HEK293 (cell line): Measurements from ENCODE around the gene SAMD14.

Source experiments
- IKZF3 ChIP-seq: fragments of 450-650 bp; IDR thresholded peaks from 2 replicates; pipeline ENCODE4 v1.5.0; 2018; ENCODE audit warnings: missing biosample characterization, mild to moderate bottlenecking, missing genetic modification characterization, moderate library complexity
- KLF1 ChIP-seq: fragments of 450-650 bp; formaldehyde crosslinking; IDR thresholded peaks from 2 replicates; pipeline ENCODE4 v1.5.1; 2016; ENCODE audit warnings: missing biosample characterization, missing genetic modification characterization
- MYNN ChIP-seq: fragments of 450-650 bp; formaldehyde crosslinking; IDR thresholded peaks from 2 replicates; pipeline ENCODE4 v1.5.1; 2016; ENCODE audit warnings: missing biosample characterization, missing genetic modification characterization, borderline replicate concordance
- PRDM1 ChIP-seq: fragments of 450-650 bp; formaldehyde crosslinking; IDR thresholded peaks from 2 replicates; pipeline ENCODE4; 2016; ENCODE audit warnings: missing biosample characterization, missing genetic modification characterization
- SP2 ChIP-seq: fragments of 450-650 bp; formaldehyde crosslinking; IDR thresholded peaks from 2 replicates; pipeline ENCODE4 v1.5.1; 2016; ENCODE audit warnings: missing biosample characterization, missing genetic modification characterization
- ZBTB21 ChIP-seq: fragments of 450-650 bp; formaldehyde crosslinking; IDR thresholded peaks from 2 replicates; pipeline ENCODE4 v1.5.1; 2017; ENCODE audit warnings: missing biosample characterization, missing genetic modification characterization
- ZNF112 ChIP-seq: fragments of 450-650 bp; formaldehyde crosslinking; IDR thresholded peaks from 2 replicates; pipeline ENCODE4 v1.5.0; 2017; ENCODE audit warnings: missing biosample characterization, missing genetic modification characterization
- ZNF121 ChIP-seq: fragments of 450-650 bp; formaldehyde crosslinking; IDR thresholded peaks from 2 replicates; pipeline ENCODE4 v1.5.1; 2016; ENCODE audit warnings: missing biosample characterization, missing genetic modification characterization
- ZNF146 ChIP-seq: fragments of 450-650 bp; formaldehyde crosslinking; IDR thresholded peaks from 2 replicates; pipeline ENCODE4 v1.5.1; 2016; ENCODE audit warnings: missing biosample characterization, missing genetic modification characterization
- ZNF174 ChIP-seq: fragments of 450-650 bp; formaldehyde crosslinking; IDR thresholded peaks from 2 replicates; pipeline ENCODE4 v1.5.0; 2017; ENCODE audit warnings: missing biosample characterization, mild to moderate bottlenecking, missing genetic modification characterization
- ZNF239 ChIP-seq: fragments of 450-650 bp; formaldehyde crosslinking; IDR thresholded peaks from 2 replicates; pipeline ENCODE4 v1.5.1; 2016; ENCODE audit warnings: missing biosample characterization, missing genetic modification characterization
- ZNF248 ChIP-seq: fragments of 450-650 bp; formaldehyde crosslinking; IDR thresholded peaks from 2 replicates; pipeline ENCODE4 v1.5.1; 2017; ENCODE audit warnings: missing biosample characterization, missing genetic modification characterization
- ZNF335 ChIP-seq: fragments of 450-650 bp; formaldehyde crosslinking; conservative IDR thresholded peaks from 2 replicates; pipeline ENCODE4 v1.5.1; 2016; ENCODE audit warnings: missing biosample characterization, missing genetic modification characterization
- ZNF423 ChIP-seq: fragments of 450-650 bp; formaldehyde crosslinking; IDR thresholded peaks from 2 replicates; pipeline ENCODE4 v1.5.1; 2016; ENCODE audit warnings: missing biosample characterization, missing genetic modification characterization
- ZNF48 ChIP-seq: fragments of 450-650 bp; formaldehyde crosslinking; IDR thresholded peaks from 2 replicates; pipeline ENCODE4 v1.5.1; 2016; ENCODE audit warnings: missing biosample characterization, missing genetic modification characterization
- ZNF629 ChIP-seq: fragments of 450-650 bp; formaldehyde crosslinking; IDR thresholded peaks from 2 replicates; pipeline ENCODE4 v1.5.1; 2017; ENCODE audit warnings: missing biosample characterization, missing genetic modification characterization
- ZNF777 ChIP-seq: fragments of 450-650 bp; formaldehyde crosslinking; IDR thresholded peaks from 2 replicates; pipeline ENCODE4 v1.5.1; 2017; ENCODE audit warnings: missing biosample characterization, missing genetic modification characterization, borderline replicate concordance
- ZSCAN16 ChIP-seq: fragments of 450-650 bp; formaldehyde crosslinking; IDR thresholded peaks from 2 replicates; pipeline ENCODE4 v1.5.1; 2016; ENCODE audit warnings: missing biosample characterization, missing genetic modification characterization
- TF ChIP-seq, protein P1 (sequence below): fragments of 450-650 bp; formaldehyde crosslinking; IDR thresholded peaks from 2 replicates; pipeline ENCODE4 v1.5.1; 2016; ENCODE audit warnings: missing biosample characterization, missing genetic modification characterization
- TF ChIP-seq, protein P2 (sequence below): fragments of 450-650 bp; formaldehyde crosslinking; IDR thresholded peaks from 2 replicates; pipeline ENCODE4 v1.5.1; 2016; ENCODE audit warnings: missing biosample characterization, missing genetic modification characterization
- TF ChIP-seq, protein P3 (sequence below): fragments of 450-650 bp; formaldehyde crosslinking; IDR thresholded peaks from 2 replicates; pipeline ENCODE4 v1.5.1; 2017; ENCODE audit warnings: missing biosample characterization, missing genetic modification characterization
- TF ChIP-seq, protein P4 (sequence below): fragments of 450-650 bp; formaldehyde crosslinking; IDR thresholded peaks from 2 replicates; pipeline ENCODE4 v1.5.1; 2016; ENCODE audit warnings: missing biosample characterization, missing genetic modification characterization
- TF ChIP-seq, protein P5 (sequence below): fragments of 450-650 bp; formaldehyde crosslinking; IDR thresholded peaks from 2 replicates; pipeline ENCODE4 v1.5.1; 2016; ENCODE audit warnings: missing biosample characterization, missing genetic modification characterization, borderline replicate concordance
- TF ChIP-seq, protein P6 (sequence below): fragments of 450-650 bp; formaldehyde crosslinking; IDR thresholded peaks from 2 replicates; pipeline ENCODE4 v1.5.1; 2016; ENCODE audit warnings: missing biosample characterization, missing genetic modification characterization

The SAMD14 gene

DNA sequence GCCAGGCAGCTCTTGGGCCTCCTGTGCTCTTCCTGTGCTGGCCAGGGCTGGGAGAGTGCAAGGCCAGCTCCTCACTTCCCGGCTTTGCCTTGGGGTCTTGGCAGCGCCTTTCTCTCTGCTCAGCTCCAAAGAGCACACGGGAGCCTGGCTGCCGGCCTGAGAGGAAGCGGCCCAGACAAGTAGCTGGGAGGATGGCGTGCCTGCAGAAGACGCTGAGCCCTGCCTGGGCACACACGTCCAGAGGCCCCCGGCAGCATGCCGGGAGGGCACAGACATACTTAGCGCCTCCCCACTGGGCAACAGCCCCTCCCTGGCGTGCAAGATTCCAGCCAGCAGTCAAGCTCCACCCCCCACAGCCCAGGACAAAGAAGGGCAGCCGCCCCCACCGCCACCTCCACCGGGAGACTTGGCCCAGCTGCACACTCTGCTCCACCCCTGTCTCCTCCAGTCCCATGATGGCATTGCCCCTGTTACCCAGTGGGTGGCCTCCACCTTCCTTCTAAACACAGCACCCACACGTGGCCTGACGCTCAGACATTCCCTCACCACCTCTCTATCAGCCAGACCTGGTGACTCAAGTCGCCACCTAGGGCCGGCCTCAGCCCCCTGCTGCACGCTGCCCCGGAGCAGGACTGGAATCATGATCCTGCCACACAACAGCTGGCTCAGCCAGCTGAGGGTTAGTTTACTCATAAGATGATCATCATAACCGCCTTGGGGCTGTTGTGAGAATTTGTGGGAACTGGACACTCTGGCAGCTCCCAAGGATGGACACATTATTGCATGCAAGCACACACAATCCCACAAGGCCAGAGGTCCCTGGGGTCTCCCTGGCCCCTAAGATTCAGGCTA lies 48.2 kb upstream of the SAMD14 start (continued):
- TF ChIP-seq, protein P1, sequence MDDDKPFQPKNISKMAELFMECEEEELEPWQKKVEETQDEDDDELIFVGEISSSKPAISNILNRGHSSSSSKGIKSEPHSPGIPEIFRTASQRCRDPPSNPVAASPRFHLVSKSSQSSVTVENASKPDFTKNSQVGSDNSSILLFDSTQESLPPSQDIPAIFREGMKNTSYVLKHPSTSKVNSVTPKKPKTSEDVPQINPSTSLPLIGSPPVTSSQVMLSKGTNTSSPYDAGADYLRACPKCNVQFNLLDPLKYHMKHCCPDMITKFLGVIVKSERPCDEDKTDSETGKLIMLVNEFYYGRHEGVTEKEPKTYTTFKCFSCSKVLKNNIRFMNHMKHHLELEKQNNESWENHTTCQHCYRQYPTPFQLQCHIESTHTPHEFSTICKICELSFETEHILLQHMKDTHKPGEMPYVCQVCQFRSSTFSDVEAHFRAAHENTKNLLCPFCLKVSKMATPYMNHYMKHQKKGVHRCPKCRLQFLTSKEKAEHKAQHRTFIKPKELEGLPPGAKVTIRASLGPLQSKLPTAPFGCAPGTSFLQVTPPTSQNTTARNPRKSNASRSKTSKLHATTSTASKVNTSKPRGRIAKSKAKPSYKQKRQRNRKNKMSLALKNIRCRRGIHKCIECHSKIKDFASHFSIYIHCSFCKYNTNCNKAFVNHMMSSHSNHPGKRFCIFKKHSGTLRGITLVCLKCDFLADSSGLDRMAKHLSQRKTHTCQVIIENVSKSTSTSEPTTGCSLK (tag by site-specific recombination), result no peak
- no peak for TF ChIP-seq ZNF777 (tag by site-specific recombination)
- TF ChIP-seq, protein P2, sequence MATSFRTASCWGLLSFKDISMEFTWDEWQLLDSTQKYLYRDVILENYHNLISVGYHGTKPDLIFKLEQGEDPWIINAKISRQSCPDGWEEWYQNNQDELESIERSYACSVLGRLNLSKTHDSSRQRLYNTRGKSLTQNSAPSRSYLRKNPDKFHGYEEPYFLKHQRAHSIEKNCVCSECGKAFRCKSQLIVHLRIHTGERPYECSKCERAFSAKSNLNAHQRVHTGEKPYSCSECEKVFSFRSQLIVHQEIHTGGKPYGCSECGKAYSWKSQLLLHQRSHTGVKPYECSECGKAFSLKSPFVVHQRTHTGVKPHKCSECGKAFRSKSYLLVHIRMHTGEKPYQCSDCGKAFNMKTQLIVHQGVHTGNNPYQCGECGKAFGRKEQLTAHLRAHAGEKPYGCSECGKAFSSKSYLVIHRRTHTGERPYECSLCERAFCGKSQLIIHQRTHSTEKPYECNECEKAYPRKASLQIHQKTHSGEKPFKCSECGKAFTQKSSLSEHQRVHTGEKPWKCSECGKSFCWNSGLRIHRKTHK (tag by site-specific recombination), result no peak
- TF ChIP-seq ZNF174 (tag by site-specific recombination), result no peak
- peak; percentile 95 for TF ChIP-seq KLF1 (tag by site-specific recombination)
- TF ChIP-seq, protein P3, sequence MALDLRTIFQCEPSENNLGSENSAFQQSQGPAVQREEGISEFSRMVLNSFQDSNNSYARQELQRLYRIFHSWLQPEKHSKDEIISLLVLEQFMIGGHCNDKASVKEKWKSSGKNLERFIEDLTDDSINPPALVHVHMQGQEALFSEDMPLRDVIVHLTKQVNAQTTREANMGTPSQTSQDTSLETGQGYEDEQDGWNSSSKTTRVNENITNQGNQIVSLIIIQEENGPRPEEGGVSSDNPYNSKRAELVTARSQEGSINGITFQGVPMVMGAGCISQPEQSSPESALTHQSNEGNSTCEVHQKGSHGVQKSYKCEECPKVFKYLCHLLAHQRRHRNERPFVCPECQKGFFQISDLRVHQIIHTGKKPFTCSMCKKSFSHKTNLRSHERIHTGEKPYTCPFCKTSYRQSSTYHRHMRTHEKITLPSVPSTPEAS, result peak; percentile 56; the same call in 1 of the 2 replicates
- no peak for TF ChIP-seq PRDM1 (tag by site-specific recombination)
- TF ChIP-seq ZNF48 (tag by site-specific recombination), result no peak
- peak; percentile 85 for TF ChIP-seq ZNF423 (tag by site-specific recombination)
- no peak for TF ChIP-seq ZNF239 (tag by site-specific recombination)
- TF ChIP-seq, protein P4, sequence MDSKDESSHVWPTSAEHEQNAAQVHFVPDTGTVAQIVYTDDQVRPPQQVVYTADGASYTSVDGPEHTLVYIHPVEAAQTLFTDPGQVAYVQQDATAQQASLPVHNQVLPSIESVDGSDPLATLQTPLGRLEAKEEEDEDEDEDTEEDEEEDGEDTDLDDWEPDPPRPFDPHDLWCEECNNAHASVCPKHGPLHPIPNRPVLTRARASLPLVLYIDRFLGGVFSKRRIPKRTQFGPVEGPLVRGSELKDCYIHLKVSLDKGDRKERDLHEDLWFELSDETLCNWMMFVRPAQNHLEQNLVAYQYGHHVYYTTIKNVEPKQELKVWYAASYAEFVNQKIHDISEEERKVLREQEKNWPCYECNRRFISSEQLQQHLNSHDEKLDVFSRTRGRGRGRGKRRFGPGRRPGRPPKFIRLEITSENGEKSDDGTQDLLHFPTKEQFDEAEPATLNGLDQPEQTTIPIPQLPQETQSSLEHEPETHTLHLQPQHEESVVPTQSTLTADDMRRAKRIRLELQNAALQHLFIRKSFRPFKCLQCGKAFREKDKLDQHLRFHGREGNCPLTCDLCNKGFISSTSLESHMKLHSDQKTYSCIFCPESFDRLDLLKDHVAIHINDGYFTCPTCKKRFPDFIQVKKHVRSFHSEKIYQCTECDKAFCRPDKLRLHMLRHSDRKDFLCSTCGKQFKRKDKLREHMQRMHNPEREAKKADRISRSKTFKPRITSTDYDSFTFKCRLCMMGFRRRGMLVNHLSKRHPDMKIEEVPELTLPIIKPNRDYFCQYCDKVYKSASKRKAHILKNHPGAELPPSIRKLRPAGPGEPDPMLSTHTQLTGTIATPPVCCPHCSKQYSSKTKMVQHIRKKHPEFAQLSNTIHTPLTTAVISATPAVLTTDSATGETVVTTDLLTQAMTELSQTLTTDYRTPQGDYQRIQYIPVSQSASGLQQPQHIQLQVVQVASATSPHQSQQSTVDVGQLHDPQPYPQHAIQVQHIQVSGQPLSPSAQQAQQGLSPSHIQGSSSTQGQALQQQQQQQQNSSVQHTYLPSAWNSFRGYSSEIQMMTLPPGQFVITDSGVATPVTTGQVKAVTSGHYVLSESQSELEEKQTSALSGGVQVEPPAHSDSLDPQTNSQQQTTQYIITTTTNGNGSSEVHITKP (tag by site-specific recombination), result peak; percentile 81
- TF ChIP-seq, protein P5, sequence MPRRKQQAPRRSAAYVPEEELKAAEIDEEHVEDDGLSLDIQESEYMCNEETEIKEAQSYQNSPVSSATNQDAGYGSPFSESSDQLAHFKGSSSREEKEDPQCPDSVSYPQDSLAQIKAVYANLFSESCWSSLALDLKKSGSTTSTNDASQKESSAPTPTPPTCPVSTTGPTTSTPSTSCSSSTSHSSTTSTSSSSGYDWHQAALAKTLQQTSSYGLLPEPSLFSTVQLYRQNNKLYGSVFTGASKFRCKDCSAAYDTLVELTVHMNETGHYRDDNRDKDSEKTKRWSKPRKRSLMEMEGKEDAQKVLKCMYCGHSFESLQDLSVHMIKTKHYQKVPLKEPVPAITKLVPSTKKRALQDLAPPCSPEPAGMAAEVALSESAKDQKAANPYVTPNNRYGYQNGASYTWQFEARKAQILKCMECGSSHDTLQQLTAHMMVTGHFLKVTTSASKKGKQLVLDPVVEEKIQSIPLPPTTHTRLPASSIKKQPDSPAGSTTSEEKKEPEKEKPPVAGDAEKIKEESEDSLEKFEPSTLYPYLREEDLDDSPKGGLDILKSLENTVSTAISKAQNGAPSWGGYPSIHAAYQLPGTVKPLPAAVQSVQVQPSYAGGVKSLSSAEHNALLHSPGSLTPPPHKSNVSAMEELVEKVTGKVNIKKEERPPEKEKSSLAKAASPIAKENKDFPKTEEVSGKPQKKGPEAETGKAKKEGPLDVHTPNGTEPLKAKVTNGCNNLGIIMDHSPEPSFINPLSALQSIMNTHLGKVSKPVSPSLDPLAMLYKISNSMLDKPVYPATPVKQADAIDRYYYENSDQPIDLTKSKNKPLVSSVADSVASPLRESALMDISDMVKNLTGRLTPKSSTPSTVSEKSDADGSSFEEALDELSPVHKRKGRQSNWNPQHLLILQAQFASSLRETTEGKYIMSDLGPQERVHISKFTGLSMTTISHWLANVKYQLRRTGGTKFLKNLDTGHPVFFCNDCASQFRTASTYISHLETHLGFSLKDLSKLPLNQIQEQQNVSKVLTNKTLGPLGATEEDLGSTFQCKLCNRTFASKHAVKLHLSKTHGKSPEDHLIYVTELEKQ (tag by site-specific recombination), result no peak
- TF ChIP-seq ZNF335 (tag by site-specific recombination), result peak; percentile 89
- no peak for TF ChIP-seq ZNF112
- no peak for TF ChIP-seq ZSCAN16 (tag by site-specific recombination)
- TF ChIP-seq ZNF121 (tag by site-specific recombination), result peak; percentile 99
- TF ChIP-seq ZBTB21, result 0 out of 2 replicates have a peak, but pooled peaks have one; percentile 1
- no peak for TF ChIP-seq ZNF248
- no peak; the same call in 1 of the 2 replicates for TF ChIP-seq IKZF3
- TF ChIP-seq MYNN (tag by site-specific recombination), result no peak
- TF ChIP-seq ZNF146 (tag by site-specific recombination), result no peak
- peak; percentile 79 for TF ChIP-seq ZNF629 (tag by site-specific recombination)
- TF ChIP-seq, protein P6, sequence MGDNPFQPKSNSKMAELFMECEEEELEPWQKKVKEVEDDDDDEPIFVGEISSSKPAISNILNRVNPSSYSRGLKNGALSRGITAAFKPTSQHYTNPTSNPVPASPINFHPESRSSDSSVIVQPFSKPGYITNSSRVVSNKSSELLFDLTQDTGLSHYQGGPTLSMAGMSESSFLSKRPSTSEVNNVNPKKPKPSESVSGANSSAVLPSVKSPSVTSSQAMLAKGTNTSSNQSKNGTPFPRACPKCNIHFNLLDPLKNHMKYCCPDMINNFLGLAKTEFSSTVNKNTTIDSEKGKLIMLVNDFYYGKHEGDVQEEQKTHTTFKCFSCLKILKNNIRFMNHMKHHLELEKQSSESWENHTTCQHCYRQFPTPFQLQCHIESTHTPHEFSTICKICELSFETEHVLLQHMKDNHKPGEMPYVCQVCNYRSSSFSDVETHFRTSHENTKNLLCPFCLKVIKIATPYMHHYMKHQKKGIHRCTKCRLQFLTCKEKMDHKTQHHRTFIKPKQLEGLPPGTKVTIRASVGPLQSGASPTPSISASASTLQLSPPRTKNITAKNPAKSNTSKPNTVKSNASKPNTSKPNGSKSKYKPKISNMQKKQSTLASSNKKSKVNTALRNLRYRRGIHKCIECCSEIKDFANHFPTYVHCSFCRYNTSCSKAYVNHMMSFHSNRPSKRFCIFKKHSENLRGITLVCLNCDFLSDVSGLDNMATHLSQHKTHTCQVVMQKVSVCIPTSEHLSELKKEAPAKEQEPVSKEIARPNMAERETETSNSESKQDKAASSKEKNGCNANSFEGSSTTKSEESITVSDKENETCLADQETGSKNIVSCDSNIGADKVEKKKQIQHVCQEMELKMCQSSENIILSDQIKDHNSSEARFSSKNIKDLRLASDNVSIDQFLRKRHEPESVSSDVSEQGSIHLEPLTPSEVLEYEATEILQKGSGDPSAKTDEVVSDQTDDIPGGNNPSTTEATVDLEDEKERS (tag by site-specific recombination), result no peak
- TF ChIP-seq SP2 (tag by site-specific recombination), result peak; percentile 76
